Esophagus squamous epithelium (tissue), 5 donors: ENCODE data around the gene CSRP2. TPM values are rescaled to one million over a fixed set of nuclear protein-coding genes. Genes with fewer than 3 reads are reported as not detected.
A peak's percentile ranks its signal among the peaks of the same experiment; 100 is the strongest.

ENCODE experiments used
- DNase-seq: peaks from one replicate; lab custom pipeline; 2025; lab: John Stamatoyannopoulos, UW
- H3K27ac ChIP-seq, 4 donors: fragments of 200-600 bp; sonication (generic); one replicate each; pipeline ENCODE4 v1.5.1; 2016 to 2019; ENCODE audit warnings: mild to moderate bottlenecking in 1 of 4
- H3K27me3 ChIP-seq, 4 donors: fragments of 200-600 bp; sonication (generic); 1 replicate in 3 of 4; 2 replicates in 1 of 4; pipeline versions ENCODE4 v1.5.1 to v1.6.0; 2017 to 2021; ENCODE audit warnings: antibody characterized with exemption in 1 of 4
- H3K36me3 ChIP-seq, 3 donors: fragments of 200-600 bp; sonication (generic); one replicate each; pipeline ENCODE4 v1.5.1; 2016 to 2019
- H3K4me1 ChIP-seq, 3 donors: fragments of 200-600 bp; sonication (generic); one replicate each; pipeline ENCODE4 v1.5.1; 2017 to 2019
- H3K4me3 ChIP-seq, 4 donors: fragments of 200-600 bp; sonication (generic); 1 replicate in 3 of 4; 2 replicates in 1 of 4; pipeline ENCODE4 v1.5.1; 2016 to 2019; ENCODE audit warnings: mild to moderate bottlenecking in 2 of 4, moderate library complexity in 1 of 4
- H3K9me3 ChIP-seq, 3 donors: fragments of 200-600 bp; sonication (generic); one replicate each; pipeline ENCODE4 v1.5.1; 2016 to 2019
- CTCF ChIP-seq, 6 experiments: fragments of 450-650 bp in 4 of 6; fragments of 200-600 bp in 2 of 6; sonication (generic) in 2 of 6; IDR thresholded peaks; one replicate each; pipeline ENCODE4 v1.5.1; 2016 to 2019; ENCODE audit warnings: antibody characterized with exemption in 6 of 6, mild to moderate bottlenecking in 4 of 6, moderate library complexity in 4 of 6
- POLR2A ChIP-seq, 4 donors: fragments of 450-650 bp; IDR thresholded peaks; one replicate each; pipeline ENCODE4 v1.6.1; 2017; ENCODE audit warnings: antibody characterized with exemption in 4 of 4, mild to moderate bottlenecking in 4 of 4, moderate library complexity in 3 of 4
- WGBS, 2 donors: methylation state at CpG; one replicate each; pipeline ENCODE4 v1.1.5; 2018; 5-methylcytosine and 5-hydroxymethylcytosine counted together
- intact Hi-C: fragments of 100-400 bp; cut with DNase I; formaldehyde crosslinking; loops from one replicate; pipeline ENCODE4 v1.15.0; 2022
- total RNA-seq, 4 donors: library from RNA; depleted of rRNA; stranded (reverse); fragments of >200 nt; gene quantifications; one replicate each; pipeline ENCODE4 v1.1.0, GENCODE V29; 2016
- donor health status: DM: yes; HTN: yes; CAD: no.

The CSRP2 gene
- total RNA-seq, 4 donors from 2014 or later, result 57.6 to 107 (median 65.1) TPM

GRCh38 chr12:76921891-76922664, 43.3 kb upstream of the CSRP2 start:
- WGBS, 2 donors, result 57 to 82% methylated on average over 6 of the region's 6 CpGs
- Histone ChIP-seq H3K27ac (peak overlapping the region; percentile 11 to 81 (median 67)), H3K36me3 (no peaks in the 10 kb centered on the region), H3K9me3 (no peaks in the 10 kb centered on the region), H3K27me3 (no peaks in the 10 kb centered on the region), H3K4me3 (no peak overlapping the region), H3K4me1 (peaks cover 4 to 23% (median 8%) of the 10 kb centered on the region in 3 donors)
- intact Hi-C loops, result no loop called here
- no peak for DNase-seq
- TF ChIP-seq POLR2A (IDR thresholded peaks at IDR 0.05) (no peak), CTCF (IDR thresholded peaks at IDR 0.05) (no peak)

- 68 to 69% methylated on average over 2 of the region's 2 CpGs for WGBS, 2 donors
- H3K27ac ChIP-seq, result peak overlapping the region in 3 of 4 donors; percentile 0 to 69 (median 32)
- intact Hi-C loops, result no loop called here
- no peak overlapping the region for H3K4me3 ChIP-seq
- DNase-seq, result no peak
- H3K4me1 ChIP-seq, result peaks cover 4 to 23% (median 8%) of the 10 kb centered on the region in 3 donors
- no peaks in the 10 kb centered on the region for H3K36me3 ChIP-seq
- TF ChIP-seq CTCF (IDR thresholded peaks at IDR 0.05), result no peak
- TF ChIP-seq POLR2A (IDR thresholded peaks at IDR 0.05), result no peak
- H3K9me3 ChIP-seq, result no peaks in the 10 kb centered on the region
- H3K27me3 ChIP-seq, result no peaks in the 10 kb centered on the region
Observed at GRCh38 chr12:76921100-76921471, 42.3 kb upstream of the CSRP2 start.

GRCh38 chr12:76920172-76921099, 41.6 kb upstream of the CSRP2 start:
- no peaks in the 10 kb centered on the region for H3K36me3 ChIP-seq
- TF ChIP-seq CTCF (IDR thresholded peaks at IDR 0.05) (no peak), POLR2A (IDR thresholded peaks at IDR 0.05) (no peak)
- no peaks in the 10 kb centered on the region for H3K9me3 ChIP-seq
- no peak for DNase-seq
- no peaks in the 10 kb centered on the region for H3K27me3 ChIP-seq
- 65 to 71% methylated on average over 9 of the region's 9 CpGs for WGBS, 2 donors
- H3K4me3 ChIP-seq, result no peak overlapping the region
- peaks cover 4 to 24% (median 8%) of the 10 kb centered on the region in 3 donors for H3K4me1 ChIP-seq
- peak overlapping the region in 3 of 4 donors; percentile 20 to 69 (median 57) for H3K27ac ChIP-seq
- intact Hi-C loops, result no loop called here

GRCh38 chr12:76919383-76920171, 40.8 kb upstream of the CSRP2 start:
- intact Hi-C loops, result no loop called here
- Histone ChIP-seq H3K27me3 (no peaks in the 10 kb centered on the region), H3K4me3 (no peak overlapping the region), H3K36me3 (no peaks in the 10 kb centered on the region), H3K27ac (peak overlapping the region in 3 of 4 donors; percentile 20 to 69 (median 57)), H3K4me1 (peaks cover 4 to 33% (median 8%) of the 10 kb centered on the region in 3 donors), H3K9me3 (no peaks in the 10 kb centered on the region)
- 31 to 45% methylated on average over 4 of the region's 9 CpGs for WGBS, 2 donors
- DNase-seq, result no peak
- no peak for TF ChIP-seq POLR2A (IDR thresholded peaks at IDR 0.05)
- no peak for TF ChIP-seq CTCF (IDR thresholded peaks at IDR 0.05)
